ENCODE measurements around the gene C6orf89.

GRCh38 chr6:36930483-36930882 lies 44.7 kb downstream of the C6orf89 start:
- TF ChIP-seq CTCF (IDR thresholded peaks at IDR 0.05; ENCODE audit: poor library complexity, severe bottlenecking) (no peak), TAF1 (IDR thresholded peaks at IDR 0.05; ENCODE audit: low read depth) (no peak), POLR2AphosphoS5 (IDR thresholded peaks at IDR 0.05) (no peak), EZH2 (IDR thresholded peaks at IDR 0.05; ENCODE audit: borderline replicate concordance, insufficient read depth, low read length, poor library complexity, severe bottlenecking) (no peak), MXI1 (conservative IDR thresholded peaks at IDR 0.05; ENCODE audit: poor library complexity, severe bottlenecking) (no peak)
- TF ChIP-seq, protein P1, sequence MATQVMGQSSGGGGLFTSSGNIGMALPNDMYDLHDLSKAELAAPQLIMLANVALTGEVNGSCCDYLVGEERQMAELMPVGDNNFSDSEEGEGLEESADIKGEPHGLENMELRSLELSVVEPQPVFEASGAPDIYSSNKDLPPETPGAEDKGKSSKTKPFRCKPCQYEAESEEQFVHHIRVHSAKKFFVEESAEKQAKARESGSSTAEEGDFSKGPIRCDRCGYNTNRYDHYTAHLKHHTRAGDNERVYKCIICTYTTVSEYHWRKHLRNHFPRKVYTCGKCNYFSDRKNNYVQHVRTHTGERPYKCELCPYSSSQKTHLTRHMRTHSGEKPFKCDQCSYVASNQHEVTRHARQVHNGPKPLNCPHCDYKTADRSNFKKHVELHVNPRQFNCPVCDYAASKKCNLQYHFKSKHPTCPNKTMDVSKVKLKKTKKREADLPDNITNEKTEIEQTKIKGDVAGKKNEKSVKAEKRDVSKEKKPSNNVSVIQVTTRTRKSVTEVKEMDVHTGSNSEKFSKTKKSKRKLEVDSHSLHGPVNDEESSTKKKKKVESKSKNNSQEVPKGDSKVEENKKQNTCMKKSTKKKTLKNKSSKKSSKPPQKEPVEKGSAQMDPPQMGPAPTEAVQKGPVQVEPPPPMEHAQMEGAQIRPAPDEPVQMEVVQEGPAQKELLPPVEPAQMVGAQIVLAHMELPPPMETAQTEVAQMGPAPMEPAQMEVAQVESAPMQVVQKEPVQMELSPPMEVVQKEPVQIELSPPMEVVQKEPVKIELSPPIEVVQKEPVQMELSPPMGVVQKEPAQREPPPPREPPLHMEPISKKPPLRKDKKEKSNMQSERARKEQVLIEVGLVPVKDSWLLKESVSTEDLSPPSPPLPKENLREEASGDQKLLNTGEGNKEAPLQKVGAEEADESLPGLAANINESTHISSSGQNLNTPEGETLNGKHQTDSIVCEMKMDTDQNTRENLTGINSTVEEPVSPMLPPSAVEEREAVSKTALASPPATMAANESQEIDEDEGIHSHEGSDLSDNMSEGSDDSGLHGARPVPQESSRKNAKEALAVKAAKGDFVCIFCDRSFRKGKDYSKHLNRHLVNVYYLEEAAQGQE (IDR thresholded peaks at IDR 0.05; ENCODE audit: borderline replicate concordance), result no peak

Measured in neural cell (in vitro differentiated cells).